Measurements from ENCODE around the gene ZNF653.
"Not testable (repeated sequence)": the region's sequence is repeated elsewhere in the genome, so short reads cannot be mapped to it uniquely, and the experiment has no call there.

ZNF653 gene

DNA sequence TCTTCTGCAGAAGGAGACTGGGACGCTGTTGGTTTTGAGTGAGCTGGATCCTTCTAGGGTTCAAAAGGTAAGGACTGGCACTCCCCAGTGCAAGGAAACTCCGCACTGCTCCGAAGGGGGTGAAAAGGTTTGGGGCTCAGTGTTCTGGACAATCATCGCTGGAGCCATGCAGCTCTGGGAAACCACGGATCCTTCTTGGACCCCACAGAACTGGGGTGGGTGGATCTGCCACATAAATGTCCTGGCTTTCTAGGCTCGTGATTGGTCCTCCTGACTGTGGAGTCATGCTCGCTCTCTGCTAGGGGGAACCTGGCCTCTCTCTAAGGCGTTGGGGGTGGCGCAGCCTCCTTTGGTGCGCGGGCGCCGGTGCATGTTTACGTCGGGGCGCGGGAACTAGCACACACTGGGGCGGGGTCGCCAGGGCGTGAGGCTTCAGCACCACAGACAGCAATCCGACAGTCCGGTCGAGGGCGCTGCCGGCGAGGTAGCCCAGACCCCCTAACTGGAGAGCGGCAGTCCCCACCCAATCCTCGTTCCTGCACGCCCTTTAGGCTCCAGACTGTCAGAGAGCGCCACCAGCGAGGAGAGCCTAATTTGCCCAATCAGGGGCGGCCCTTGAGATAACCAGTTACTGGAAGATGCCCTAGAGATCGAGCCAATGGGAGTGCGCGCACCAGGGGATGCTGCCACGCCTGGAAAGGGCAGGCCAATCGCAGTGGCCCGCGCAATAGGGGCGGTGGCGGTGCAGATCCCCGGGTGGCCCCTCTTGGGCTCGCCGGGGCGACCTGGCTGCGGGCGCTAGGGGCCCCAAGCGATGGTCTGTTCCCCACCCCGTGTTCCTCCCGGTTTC is 23.9 kb downstream of the ZNF653 start:
- DNase-seq (ENCODE audit: low read depth) = peak; percentile 81

DNA sequence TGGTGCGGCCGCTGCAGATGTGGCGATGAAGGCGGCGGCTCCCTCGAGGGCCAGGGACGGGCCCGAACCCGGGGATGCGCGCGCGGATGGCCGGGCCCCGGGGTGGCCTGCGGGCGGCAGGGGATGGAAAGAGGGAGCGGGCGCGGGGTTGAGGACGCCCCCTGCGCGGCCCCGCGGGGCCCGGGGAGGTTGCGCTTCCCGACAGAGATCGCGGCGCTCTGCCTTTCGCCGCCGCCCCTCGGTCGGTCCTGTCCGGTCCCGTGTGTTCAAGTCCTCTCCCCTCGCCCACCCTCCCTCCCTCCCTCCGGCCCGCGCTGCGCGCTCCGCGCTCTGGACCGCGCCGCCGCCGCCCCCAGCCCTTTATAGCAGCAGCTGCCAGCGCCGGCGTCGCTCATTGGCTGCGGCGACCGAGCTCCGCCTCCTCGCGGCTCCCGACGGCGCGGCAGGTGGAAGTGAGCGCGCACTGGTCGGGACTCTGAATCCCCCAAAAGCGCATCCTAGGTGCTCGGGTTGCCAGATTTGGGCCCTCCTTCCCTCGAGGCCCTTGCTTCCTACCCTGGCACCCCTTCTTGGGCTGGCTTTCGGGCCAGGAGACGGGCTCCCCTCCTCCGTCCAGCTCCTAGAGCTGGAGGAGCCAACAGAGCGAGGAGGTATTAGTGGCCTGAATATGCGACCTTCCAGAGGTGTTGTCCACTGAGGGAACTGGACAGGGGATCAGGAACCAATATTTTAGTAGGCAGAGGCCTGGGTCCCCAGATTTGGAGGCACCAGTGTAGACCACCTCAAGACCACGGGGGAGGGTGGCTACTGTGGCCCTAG is 24.7 kb downstream of the ZNF653 start, which contains the start of gene ELAVL3:
Gene ELAVL3, minus strand, starts transcription at position 332 of the 819 bp plus-strand sequence. CDS start 438 bp downstream, outside the sequence.
- DNase-seq (ENCODE audit: low read depth) = no peak

DNA sequence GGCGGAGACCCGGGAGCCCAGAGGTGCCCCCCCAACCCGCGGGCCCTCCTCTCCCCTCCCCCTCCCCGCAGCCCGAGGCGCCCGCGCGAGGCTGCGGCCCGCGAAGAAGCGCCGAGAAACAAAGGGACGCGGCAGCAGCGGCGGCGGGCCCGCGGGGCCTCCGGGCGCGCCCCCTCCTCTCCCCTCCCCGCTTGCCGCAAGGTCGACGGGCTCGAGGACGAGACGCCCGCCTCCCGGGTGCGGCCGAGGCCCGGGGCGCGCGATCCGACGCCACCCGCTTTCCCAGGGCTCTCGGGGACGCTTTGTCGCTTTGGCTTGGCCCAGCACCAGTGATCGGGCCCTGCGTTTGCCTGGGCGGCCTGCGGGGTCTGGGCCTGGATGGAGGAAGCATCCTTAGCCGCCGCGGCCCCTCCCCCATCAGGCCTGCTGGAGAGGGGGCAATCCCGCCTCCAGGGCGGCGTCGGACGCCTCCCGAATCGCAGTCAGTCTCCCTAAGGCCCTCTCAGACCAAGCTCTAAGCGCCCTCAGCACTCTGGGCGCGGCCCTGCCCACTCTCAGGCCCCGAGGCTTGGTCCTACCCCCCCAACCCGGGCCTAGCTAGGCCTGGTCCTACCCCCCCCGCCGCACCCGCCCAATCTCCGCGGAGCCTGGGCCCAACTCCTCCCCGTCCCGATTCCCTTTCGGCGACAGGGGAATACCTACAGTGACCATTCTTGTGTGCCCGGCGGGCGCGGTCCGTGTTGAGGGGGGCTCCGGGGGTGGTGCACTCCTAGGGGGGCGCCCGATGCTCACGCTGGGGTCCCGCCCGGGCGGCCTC is 25.5 kb downstream of the ZNF653 start:
- DNase-seq (ENCODE audit: low read depth) = no peak

DNA sequence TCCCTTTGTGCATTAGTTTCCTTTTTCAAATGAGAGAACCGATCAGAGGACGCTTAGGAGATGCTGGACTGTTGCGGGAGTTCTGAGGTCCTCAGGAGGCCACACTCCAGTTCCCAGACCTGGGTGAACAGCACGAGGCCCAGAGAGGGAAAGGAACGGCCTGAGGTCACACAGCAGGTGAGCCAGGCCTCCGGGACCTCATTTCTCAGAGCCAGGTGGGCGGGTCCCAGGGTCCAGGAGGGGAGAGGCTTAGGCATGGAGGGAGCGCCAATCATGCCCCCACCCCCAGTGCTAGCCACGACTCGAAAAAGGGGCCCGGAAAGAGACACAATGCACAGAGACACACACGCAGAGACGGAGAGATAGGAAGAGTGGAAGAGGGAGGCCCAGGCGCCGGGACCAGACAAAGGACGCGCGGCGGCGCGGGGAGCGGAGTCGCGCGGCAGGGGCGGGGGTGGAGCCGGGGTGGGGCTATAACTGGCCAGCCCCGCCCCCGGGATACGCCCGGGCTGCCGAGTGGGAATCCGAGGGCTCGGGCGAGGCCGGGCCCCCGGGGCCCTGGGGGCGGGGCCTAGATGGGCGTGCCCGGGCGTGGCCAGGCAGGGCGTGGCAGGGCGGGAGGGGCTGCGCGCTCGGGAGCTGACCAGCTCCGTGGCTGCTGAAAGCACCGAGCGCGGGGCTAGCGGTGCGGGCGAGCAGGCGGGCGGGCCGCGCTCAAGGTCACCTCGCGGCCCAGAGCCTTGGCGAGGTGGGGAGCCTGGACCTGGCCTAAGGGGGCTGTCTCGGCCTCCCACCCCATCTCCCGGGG is 26.3 kb downstream of the ZNF653 start:
- no peak for DNase-seq (ENCODE audit: low read depth)

DNA sequence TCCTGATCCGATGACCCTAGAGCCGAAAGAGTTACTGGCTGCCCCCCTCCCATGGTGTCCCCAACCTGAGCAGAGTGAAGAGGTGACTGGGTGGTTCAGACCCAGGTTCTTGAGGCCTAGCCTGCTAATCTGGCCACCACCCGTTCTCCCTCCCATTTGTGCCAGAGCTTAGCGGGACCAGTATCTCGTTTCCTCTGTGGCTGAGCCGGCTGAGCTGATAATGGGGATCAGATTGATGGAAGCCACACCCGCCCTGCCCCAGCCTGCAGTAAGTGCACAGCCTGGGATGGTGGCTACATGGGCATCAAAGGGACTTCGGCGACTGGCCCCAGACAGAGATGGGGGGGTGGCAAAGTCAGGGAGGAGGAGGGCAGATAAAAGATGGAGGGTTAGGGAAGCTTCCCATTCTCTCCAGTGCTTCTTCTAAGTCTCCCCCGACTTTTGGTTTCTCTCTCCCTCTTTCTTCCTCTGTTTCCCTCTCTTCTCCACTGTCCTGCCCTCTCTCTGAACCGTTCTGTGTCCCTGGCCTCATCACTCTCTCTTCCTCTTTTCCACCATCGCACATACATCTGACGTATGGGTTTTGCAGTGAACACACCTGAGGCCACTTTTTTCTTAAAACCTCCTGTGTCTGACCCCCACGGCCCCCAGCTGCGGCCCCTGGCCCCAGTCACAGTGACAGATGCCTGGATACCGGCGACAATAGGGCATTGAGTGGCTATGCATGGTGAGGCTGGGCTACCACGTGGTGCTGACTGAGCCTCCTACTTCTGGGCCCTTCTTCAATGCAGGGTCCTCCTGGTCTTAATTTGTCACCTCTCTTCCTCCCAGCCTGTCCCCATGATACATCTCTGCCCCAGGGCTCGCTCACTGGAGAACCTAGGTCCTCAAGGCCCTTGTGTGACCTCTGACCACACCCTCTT is 27.2 kb downstream of the ZNF653 start:
- no peak for DNase-seq (ENCODE audit: low read depth)

DNA sequence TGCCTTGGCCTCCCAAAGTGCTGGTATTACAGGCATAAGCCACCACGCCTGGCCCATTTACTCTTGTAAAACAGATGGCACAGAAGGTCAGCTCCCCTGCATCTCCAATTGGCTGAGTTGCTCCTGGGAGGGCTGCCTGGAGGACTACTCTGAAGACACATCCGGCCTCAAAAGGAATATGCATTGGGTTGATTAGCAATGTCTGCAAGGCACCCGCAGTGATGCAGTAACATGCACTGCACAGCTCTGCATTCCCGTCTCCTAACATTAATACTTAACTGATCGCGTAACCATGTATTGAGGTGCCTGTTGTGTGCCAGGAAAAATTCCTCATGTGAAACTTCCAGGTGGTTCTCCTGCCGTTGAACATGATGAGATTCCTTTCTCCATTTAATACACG is 29.8 kb downstream of the ZNF653 start:
- no peak for DNase-seq (ENCODE audit: low read depth)

DNA sequence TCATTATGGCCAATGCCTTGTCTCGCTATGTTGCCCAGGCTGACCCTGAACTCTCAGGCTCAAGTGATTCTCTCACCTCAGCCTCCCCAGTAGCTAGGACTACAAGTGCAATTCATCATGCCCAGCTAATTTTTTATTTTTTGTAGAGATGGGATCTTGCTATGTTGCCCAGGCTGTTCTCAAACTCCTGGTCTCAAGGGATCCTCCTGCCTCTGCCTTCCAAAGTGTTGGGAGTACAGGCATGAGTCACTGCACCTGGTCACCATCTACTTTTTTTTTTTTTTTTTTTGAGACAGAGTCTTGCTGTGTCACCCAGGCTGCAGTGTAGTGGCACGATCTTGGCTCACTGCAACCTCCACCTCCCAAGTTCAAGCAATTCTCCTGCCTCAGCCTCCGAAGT is 30.3 kb downstream of the ZNF653 start:
- DNase-seq (ENCODE audit: low read depth) = not testable (repeated sequence)

DNA sequence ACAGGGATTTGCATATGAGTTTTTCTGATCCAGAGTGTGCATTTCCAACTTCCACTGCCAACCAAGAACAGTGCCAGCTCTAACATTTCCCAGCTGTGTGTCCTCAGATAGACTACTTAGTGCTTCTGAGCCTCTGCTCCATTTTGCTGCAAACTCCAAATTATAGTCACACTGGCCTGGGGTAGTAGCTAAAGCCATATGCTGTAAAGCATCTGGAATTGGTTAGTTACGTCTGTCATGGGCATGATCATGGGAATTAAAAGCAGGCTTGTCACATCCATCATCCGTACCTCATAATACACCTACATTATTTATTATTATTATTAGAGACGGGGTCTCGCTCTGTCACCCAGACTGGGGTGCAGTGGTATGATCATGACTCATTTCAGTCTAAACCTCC is 31.9 kb downstream of the ZNF653 start:
- DNase-seq (ENCODE audit: low read depth) = no peak

DNA sequence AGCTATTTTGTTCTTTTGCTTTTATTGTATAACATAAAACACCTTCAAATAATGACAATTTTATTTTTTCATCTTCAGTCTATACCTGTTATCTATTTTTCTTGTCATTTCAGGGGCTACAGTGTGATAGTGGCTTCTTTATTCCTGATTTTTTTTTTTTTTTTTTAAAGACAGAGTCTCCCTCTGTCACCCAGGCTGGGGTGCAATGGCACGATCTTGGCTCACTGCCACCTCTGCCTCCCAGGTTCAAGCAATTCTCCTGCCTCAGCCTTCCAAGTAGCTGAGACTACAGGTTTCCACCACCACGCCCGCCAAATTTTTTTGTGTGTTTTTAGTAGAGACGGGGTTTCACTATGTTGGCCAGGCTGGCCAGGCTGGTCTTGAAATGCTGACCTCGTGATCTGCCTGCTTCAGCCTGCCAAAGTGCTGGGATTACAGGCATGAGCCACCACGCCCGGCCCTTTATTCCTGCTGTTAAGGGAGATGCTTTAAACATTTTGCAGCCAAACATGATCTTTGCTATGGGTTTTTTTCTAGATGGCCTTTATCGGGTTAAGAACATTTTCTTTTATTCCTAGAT is 37.3 kb downstream of the ZNF653 start:
- not testable (repeated sequence) for DNase-seq (ENCODE audit: low read depth)

DNA sequence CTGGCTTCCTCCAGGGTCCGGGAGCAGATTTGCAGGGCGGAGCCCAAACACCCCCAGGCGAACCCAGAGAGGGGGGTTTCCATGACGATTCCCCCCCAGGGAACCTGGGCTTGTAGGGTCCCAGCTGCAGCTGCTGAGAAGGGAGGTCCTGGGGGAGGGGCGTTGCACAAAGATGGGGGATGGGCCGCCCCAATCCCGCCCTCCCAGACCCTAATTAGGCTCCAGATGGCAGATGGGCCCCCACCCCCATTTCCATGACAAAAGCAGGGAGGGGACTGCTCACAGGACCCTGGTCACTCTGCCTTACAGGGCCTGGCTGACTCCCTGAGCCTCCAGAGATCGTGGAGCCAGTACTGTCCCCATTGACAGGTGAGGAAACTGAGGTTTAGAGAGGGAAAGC is 40.0 kb downstream of the ZNF653 start:
- no peak for DNase-seq (ENCODE audit: low read depth)

DNA sequence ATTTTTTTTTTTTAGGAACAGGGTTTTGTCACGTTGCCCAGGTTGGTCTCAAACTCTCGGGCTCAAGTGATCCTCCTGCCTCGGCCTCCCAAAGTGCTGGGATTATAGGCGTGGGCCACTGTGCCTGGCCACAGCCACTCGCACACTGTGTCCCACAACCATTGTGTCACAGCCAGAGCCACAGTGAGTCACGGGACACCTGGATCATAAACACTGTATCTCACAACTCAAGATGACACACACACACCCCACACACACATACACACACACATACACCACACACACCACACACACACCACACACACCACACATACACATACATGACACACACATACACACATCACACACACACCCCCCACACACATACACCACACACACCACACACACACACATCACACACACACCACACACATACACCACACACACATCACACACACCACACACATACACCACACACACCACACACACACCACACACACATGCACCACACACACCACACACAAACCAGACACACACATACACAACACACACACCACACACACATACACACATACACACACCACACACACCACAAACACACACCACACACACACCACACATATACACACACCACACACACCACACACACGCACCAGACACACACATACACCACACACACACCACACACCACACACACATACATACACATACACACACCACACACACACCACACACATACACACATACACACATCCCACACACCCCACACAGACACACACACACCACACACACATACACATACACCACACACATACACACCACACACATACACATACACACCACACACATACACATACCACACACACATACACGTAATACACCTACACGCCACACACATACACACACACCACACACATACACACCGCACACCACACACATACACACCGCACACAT is 41.0 kb downstream of the ZNF653 start:
- no peak for DNase-seq (ENCODE audit: low read depth)

DNA sequence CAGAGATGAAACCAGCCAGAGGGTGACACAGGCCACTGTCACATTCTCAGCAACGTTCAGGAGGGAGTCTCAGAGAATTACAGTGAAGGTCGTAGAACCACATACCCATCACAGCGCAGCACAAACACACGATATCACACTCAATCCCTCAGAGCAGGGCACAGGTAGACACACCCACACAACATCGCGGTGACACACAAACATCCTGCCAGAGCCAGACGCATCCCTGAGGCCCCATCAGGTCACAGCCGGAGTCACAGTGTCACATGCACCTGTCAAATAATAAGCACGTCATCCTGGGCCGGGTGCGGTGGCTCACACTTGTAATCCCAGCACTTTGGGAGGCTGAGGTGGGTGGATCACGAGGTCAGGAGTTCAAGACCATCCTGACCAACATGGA is 42.2 kb downstream of the ZNF653 start:
- no peak for DNase-seq (ENCODE audit: low read depth)

DNA sequence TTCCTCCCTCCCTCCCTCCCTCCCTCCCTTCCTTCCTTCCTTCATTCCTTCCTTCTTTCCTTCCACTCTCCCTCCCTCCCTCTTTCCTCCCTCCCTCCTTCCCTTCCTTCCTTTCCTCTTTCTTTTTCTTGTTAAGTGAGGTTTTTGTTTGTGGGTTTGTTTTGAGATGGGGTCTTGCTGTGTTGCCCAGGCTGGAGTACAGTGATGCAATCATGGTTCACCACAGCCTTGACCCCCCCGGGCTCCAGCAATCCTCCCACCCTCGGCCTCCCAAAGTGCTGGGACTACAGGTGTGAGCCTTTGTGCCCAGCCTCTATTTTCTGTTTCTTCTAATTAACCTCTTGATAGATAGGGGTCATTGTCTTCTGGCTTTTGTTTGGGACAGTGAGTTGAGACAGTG is 44.2 kb downstream of the ZNF653 start:
- DNase-seq (ENCODE audit: low read depth) = no peak

DNA sequence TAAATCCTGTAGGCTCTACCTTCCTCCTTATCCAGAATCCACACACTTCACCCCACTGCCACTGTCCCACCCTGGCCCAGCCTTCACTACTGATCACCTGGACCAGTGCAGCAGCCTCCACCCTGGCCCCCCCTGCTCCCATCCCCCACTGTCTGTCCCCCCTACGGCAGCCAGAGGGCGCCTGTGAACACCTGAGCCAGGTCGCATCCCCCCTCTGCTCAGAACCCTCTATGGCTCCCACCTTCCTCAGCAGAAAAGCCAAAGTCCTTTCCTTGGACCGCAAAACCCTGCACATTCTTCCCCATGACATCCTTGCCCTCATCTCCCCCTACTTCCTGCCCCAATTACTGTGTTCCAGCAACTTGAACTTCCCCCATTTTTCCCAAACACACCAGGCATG is 45.4 kb downstream of the ZNF653 start:
- DNase-seq (ENCODE audit: low read depth) = no peak

DNA sequence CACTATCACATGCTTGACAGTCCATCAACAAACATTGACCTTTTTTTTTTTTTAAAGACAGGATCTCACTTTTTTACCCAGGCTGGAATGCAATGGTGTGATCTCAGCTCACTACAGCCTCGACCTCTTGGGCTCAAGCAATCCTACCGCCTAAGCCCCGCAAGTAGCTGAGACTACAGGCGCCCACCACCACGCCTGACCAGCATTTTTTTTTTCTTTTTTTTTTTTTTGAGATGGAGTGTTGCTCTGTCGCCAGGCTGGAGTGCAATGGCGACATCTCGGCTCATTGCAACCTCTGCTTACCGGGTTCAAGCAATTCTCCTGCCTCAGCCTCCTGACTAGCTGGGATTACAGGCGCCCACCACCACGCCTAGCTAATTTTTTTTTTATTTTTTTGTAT is 46.7 kb downstream of the ZNF653 start:
- not testable (repeated sequence) for DNase-seq (ENCODE audit: low read depth)

DNA sequence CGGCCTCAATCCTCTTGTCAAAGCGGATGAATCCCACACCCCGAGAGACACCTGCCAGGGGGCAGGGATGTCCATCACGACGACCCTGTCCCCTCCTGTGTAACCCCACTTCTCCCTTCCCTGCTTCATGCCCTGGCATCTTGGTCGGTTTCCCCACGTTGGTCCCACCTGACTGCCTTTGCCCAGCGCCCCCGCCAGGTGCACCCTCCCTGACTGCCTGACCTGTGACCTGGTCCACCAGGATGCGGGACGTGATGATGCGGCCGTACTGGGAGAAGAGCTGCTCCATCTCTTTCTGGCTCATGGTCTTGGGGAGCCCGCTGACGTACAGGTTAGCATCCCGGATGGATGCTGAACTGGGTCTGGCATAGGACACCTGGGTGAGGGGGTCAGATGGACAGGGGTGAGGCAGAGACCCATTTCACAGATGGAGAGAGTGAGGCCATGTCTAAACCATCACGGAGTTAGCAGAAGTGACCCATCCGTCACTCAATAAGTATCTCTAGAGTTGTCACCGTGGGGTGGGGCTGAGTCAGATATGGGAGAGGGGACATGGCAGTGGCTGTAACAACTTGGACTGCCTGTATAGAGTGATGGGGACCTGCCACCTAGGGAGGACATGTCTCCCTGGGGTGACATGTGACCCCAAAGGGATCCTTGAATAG is 47.3 kb downstream of the ZNF653 start:
- DNase-seq (ENCODE audit: low read depth) = no peak

DNA sequence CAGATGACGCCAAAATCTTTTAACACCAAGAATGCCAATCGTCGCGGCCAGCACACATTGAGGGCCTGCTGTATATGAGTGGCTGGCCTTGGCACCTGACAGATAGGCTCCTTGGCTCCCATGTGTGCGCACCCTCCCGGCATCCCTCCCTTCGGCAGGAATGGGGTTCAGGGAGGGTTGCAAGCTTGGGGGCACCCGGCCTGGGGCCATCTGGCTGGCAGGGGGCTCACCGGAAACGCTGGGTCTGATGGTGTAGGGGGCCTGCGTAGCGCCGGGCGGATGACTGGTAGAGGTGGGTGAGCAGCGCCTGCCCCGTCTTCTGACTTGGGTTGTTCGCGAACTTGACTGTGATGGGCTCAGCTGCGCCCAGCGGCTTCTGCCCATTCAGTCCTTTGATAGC is 47.8 kb downstream of the ZNF653 start:
- no peak for DNase-seq (ENCODE audit: low read depth)

DNA sequence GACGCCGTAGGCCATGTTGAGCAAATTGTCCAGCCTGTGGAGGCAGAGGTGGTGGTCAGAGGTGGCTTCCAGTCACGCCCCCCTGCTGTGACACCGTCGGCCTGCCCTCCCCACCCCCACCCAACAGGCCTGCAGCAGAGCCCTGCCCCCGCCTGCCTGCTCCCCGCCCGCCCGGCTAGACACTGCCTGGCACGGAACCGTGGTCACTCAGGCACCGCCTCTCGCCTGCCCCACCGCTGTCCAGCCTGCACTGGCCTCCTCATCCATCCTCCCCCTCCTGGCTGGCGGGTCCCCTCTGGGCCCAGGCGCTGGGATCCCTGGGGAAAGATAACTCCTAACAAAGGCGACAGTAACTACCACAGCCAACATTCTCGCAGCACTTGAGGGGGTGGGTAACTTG is 48.5 kb downstream of the ZNF653 start:
- peak; percentile 22 for DNase-seq (ENCODE audit: low read depth)

All from EH (cell line).